Measurements from ENCODE around the gene LRRD1.
A peak's percentile ranks its signal among the peaks of the same experiment; 100 is the strongest.

Gene LRRD1

GRCh38 chr7:92141161-92141560 is 37.8 kb downstream of the LRRD1 start:
- no peak for DNase-seq (ENCODE audit: low read depth)
- no peak overlapping the region for H3K4me3 ChIP-seq (replicated peaks; ENCODE audit: low read depth, low read length)
- no peak for TF ChIP-seq CTCF (IDR thresholded peaks at IDR 0.05; ENCODE audit: low read length, missing control alignments)

DNA sequence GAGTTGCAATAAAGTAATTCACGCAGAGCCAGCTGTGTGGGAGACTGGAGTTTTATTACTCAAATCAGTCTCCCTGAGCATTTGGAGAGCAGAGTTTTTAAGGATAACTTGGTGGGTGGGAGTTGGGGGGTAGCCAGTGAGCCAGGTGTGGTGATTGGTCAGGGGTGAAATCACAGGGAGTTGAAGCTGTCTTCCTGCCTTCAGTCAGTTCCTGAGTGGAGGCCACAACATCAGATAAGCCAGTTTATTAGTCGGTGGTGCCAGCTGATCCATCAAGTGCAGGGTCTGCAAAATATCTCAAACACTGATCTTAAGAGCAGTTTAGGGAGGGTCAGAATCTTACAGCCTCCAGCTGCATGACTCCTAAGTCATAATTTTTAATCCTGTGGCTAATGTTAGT is 41.4 kb downstream of the LRRD1 start:
- no peak overlapping the region for H3K4me3 ChIP-seq (replicated peaks; ENCODE audit: low read depth, low read length)
- no peak for TF ChIP-seq CTCF (IDR thresholded peaks at IDR 0.05; ENCODE audit: low read length, missing control alignments)
- DNase-seq (ENCODE audit: low read depth) = no peak

DNA sequence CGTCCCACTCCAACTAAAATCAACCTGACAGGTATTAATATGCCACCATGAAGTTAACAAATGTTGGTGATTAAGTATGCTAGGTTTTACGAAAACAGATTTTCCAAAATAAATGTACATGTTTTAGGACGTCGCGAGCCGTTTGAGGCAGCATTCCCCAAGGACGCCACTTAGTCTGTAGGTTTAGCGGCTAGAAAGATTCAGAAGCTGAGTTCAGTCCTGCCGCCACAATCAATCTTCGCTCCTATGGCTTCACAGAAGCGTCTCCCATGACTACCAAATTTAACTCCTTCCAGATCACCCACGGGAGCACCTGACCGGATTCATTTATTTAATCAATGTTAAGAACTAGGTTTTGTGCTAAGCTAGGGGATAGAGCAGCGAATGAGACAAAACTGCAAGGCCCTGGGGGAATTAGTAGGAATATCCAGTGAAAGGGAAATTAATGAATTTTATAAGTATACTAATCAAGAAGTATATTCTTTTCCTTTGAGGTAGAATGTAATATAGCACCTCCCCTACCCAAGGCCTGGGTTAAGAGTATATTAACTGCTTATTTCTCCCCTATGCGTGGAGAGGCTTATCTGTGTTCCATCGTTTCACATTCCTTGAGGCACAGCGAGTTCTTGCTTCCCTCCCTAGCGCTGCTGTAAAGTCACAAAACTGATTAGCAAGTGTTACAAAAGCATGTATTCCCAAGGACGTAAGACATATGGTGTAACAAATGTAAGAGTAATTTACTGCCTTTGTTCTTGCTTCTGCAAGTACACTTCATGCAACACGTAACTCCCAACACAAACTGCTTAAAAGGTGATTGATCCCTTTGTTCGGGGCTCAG is 43.7 kb downstream of the LRRD1 start:
- peak; percentile 43 for DNase-seq (ENCODE audit: low read depth)
- TF ChIP-seq CTCF (IDR thresholded peaks at IDR 0.05; ENCODE audit: low read length, missing control alignments) = no peak
- H3K4me3 ChIP-seq (replicated peaks; ENCODE audit: low read depth, low read length) = peak overlapping the region; percentile 84

- no peak for TF ChIP-seq CTCF (IDR thresholded peaks at IDR 0.05; ENCODE audit: low read length, missing control alignments)
- DNase-seq (ENCODE audit: low read depth) = peak; percentile 93
- H3K4me3 ChIP-seq (replicated peaks; ENCODE audit: low read depth, low read length) = peak within 1 kb of the TSS; percentile 84
These were observed 44.5 kb downstream of the LRRD1 start, which contains the start of gene CYP51A1 for GRCh38 chr7:92134271-92135051. TSS of gene CYP51A1 (minus strand) at chr7:92134477. CDS start at chr7:92134364, 113 bp downstream.

GRCh38 chr7:92133737-92134270 is 45.1 kb downstream of the LRRD1 start:
- peak; percentile 85 for TF ChIP-seq CTCF (IDR thresholded peaks at IDR 0.05; ENCODE audit: low read length, missing control alignments)
- peak; percentile 67 for DNase-seq (ENCODE audit: low read depth)
- peak overlapping the region; percentile 84 for H3K4me3 ChIP-seq (replicated peaks; ENCODE audit: low read depth, low read length)

DNA sequence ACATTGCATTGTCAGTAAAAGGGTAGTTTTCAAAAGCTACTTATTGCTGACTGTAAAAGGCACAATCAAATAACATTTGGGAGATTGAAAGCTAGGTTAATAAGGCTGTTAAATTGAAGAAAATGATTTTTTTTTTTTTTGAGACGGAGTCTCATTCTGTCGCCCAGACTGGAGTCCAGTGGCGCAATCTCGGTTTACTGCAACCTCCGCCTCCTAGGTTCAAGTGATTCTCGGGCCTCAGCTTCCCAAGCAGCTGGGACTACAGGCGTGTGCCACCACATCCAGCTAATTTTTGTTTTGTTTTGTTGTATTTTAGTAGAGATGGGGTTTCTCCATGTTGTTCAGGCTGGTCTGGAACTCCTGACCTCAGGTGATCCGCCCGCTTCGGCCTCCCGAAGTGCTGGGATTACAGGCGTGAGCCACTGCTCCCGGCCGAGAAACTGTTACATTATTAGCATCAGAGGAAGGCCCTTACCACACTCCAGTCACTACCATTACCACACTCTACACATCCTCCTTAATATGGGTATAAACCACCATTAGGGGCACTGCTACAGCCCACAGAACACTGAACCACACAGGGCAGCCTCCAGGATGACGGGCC is 45.7 kb downstream of the LRRD1 start:
- no peak for DNase-seq (ENCODE audit: low read depth)
- TF ChIP-seq CTCF (IDR thresholded peaks at IDR 0.05; ENCODE audit: low read length, missing control alignments) = no peak
- peak overlapping the region; percentile 84 for H3K4me3 ChIP-seq (replicated peaks; ENCODE audit: low read depth, low read length)

Measured in fibroblast of pulmonary artery (primary cell).